Smooth muscle cell (in vitro differentiated cells): ENCODE measurements around the gene SLC2A9. TPM values are rescaled to one million over a fixed set of nuclear protein-coding genes. Genes with fewer than 3 reads are reported as not detected.

ENCODE experiments used
- DNase-seq: peaks from one replicate; lab custom pipeline; 2025; ENCODE audit not compliant: unreplicated experiment; lab: John Stamatoyannopoulos, UW
- H2AFZ ChIP-seq: fragments of 200-600 bp; sonication (generic); 2 replicates; pipeline ENCODE4 v1.6.0; 2016; ENCODE audit warnings: antibody characterized with exemption, low read depth, mild to moderate bottlenecking
- H3F3A ChIP-seq: fragments of 200-600 bp; sonication (generic); 2 replicates; pipeline ENCODE4 v1.6.0; 2017; ENCODE audit warnings: antibody characterized with exemption, low read depth
- H3K27ac ChIP-seq: fragments of 200-600 bp; sonication (generic); 2 replicates; pipeline ENCODE4 v1.5.1; 2016; ENCODE audit warnings: low read depth, mild to moderate bottlenecking
- H3K27me3 ChIP-seq: fragments of 200-600 bp; sonication (generic); 2 replicates; pipeline ENCODE4 v1.6.1; 2016; ENCODE audit warnings: low read depth, mild to moderate bottlenecking
- H3K36me3 ChIP-seq: fragments of 200-600 bp; sonication (generic); 2 replicates; pipeline ENCODE4 v1.5.1; 2016; ENCODE audit warnings: low read depth
- H3K4me1 ChIP-seq: fragments of 200-600 bp; sonication (generic); 2 replicates; pipeline ENCODE4 v1.5.1; 2016; ENCODE audit warnings: low read depth
- H3K4me2 ChIP-seq: fragments of 200-600 bp; sonication (generic); 2 replicates; pipeline ENCODE4 v1.6.0; 2016; ENCODE audit warnings: mild to moderate bottlenecking
- H3K4me3 ChIP-seq: fragments of 200-600 bp; sonication (generic); 2 replicates; pipeline ENCODE4 v1.5.1; 2016; ENCODE audit warnings: mild to moderate bottlenecking
- H3K79me2 ChIP-seq: fragments of 200-600 bp; sonication (generic); 2 replicates; pipeline ENCODE4 v1.6.0; 2016; ENCODE audit warnings: low read depth, mild to moderate bottlenecking
- H3K9ac ChIP-seq: fragments of 200-600 bp; sonication (generic); 2 replicates; pipeline ENCODE4 v1.6.0; 2016; ENCODE audit warnings: low read depth
- H3K9me3 ChIP-seq: fragments of 200-600 bp; sonication (generic); replicated peaks from 2 replicates; pipeline ENCODE4 v1.5.1; 2016; ENCODE audit warnings: low read depth
- H4K20me1 ChIP-seq: fragments of 200-600 bp; sonication (generic); 2 replicates; pipeline ENCODE4 v1.6.0; 2016; ENCODE audit warnings: low read depth
- CTCF ChIP-seq: fragments of 200-600 bp; sonication (generic); IDR thresholded peaks from 2 replicates; pipeline ENCODE4 v1.5.1; 2017; ENCODE audit warnings: borderline replicate concordance, mild to moderate bottlenecking, antibody characterized with exemption; ENCODE audit not compliant: insufficient read depth, poor library complexity, severe bottlenecking
- WGBS: methylation state at CpG from one replicate; pipeline ENCODE4 v1.1.7; 2016; ENCODE audit warnings: low lambda C conversion rate; 5-methylcytosine and 5-hydroxymethylcytosine counted together
- polyA plus RNA-seq: library from polyadenylated mRNA; unstranded; fragments of >200 nt; fragmentation: Nextera tagmentation; extraction: Ambion mirVana; gene quantifications from 2 replicates; pipeline ENCODE4 v1.2.1, GENCODE V29; 2016
- total RNA-seq: library from RNA; depleted of rRNA; stranded (reverse); fragments of >200 nt; gene quantifications from 2 replicates; pipeline ENCODE4 v1.2.3, GENCODE V29; 2014

The SLC2A9 gene
- total and polyA plus RNA-seq, 2 experiments from 2014 or later, result 1.3 to 2.2 TPM

GRCh38 chr4:9943761-9944160 lies 77.5 kb downstream of the SLC2A9 start:
- no peak overlapping the region for H3K27ac ChIP-seq
- H3K36me3 ChIP-seq, result no peaks in the 10 kb centered on the region
- no peaks in the 10 kb centered on the region for H3K27me3 ChIP-seq
- H3K4me1 ChIP-seq, result no peaks in the 10 kb centered on the region
- no peaks in the 10 kb centered on the region for H3K79me2 ChIP-seq
- WGBS, result 94% methylated on average over 9 of the region's 9 CpGs
- H3K4me3 ChIP-seq, result no peak overlapping the region
- no peak overlapping the region for H3K4me2 ChIP-seq
- no peak overlapping the region for H2AFZ ChIP-seq
- no peak for DNase-seq
- no peaks in the 10 kb centered on the region for H4K20me1 ChIP-seq
- H3K9ac ChIP-seq, result no peak overlapping the region
- H3K9me3 ChIP-seq, result no peaks in the 10 kb centered on the region
- no peak for TF ChIP-seq CTCF
- no peaks in the 10 kb centered on the region for H3F3A ChIP-seq

- Histone ChIP-seq H4K20me1 (no peaks in the 10 kb centered on the region), H2AFZ (no peak overlapping the region), H3K9me3 (no peaks in the 10 kb centered on the region), H3K27me3 (no peaks in the 10 kb centered on the region), H3K27ac (no peak overlapping the region), H3K36me3 (no peaks in the 10 kb centered on the region), H3K4me1 (no peaks in the 10 kb centered on the region), H3F3A (no peaks in the 10 kb centered on the region), H3K4me3 (no peak overlapping the region), H3K9ac (no peak overlapping the region), H3K79me2 (no peaks in the 10 kb centered on the region), H3K4me2 (no peak overlapping the region)
- DNase-seq, result no peak
- no peak for TF ChIP-seq CTCF
- WGBS, result 90% methylated on average over 10 of the region's 10 CpGs
Measured at GRCh38 chr4:9942921-9943600, 78.2 kb downstream of the SLC2A9 start.

- Histone ChIP-seq H3K4me2 (no peak overlapping the region), H3K27me3 (no peaks in the 10 kb centered on the region), H3K9me3 (no peaks in the 10 kb centered on the region), H3K79me2 (no peaks in the 10 kb centered on the region), H2AFZ (no peak overlapping the region), H3K27ac (no peak overlapping the region), H4K20me1 (no peaks in the 10 kb centered on the region), H3K36me3 (no peaks in the 10 kb centered on the region), H3F3A (no peaks in the 10 kb centered on the region), H3K9ac (no peak overlapping the region), H3K4me3 (no peak overlapping the region), H3K4me1 (no peaks in the 10 kb centered on the region)
- 90% methylated on average over 5 of the region's 5 CpGs for WGBS
- DNase-seq, result no peak
- TF ChIP-seq CTCF, result no peak
Measured at GRCh38 chr4:9942139-9942538, 79.2 kb downstream of the SLC2A9 start.

- no peak overlapping the region for H2AFZ ChIP-seq
- no peaks in the 10 kb centered on the region for H3K9me3 ChIP-seq
- H3K36me3 ChIP-seq, result no peaks in the 10 kb centered on the region
- TF ChIP-seq CTCF, result no peak
- H3K4me1 ChIP-seq, result no peaks in the 10 kb centered on the region
- no peak for DNase-seq
- no peaks in the 10 kb centered on the region for H3K79me2 ChIP-seq
- 84% methylated on average over 5 of the region's 5 CpGs for WGBS
- no peaks in the 10 kb centered on the region for H4K20me1 ChIP-seq
- no peak overlapping the region for H3K27ac ChIP-seq
- no peaks in the 10 kb centered on the region for H3F3A ChIP-seq
- no peak overlapping the region for H3K4me2 ChIP-seq
- H3K9ac ChIP-seq, result no peak overlapping the region
- no peaks in the 10 kb centered on the region for H3K27me3 ChIP-seq
- no peak overlapping the region for H3K4me3 ChIP-seq
Measured at GRCh38 chr4:9940041-9940440, 81.3 kb downstream of the SLC2A9 start.
